CD4-positive, alpha-beta T cell treated with Interleukin-12 subunit alpha and Interleukin-12 subunit beta, for 1 hour (primary cell): ENCODE measurements around the gene FDX1.

Experiments used
- DNase-seq: peaks from one replicate; pipeline ENCODE4 v3.0.0-alpha.2; 2020

The FDX1 gene

GRCh38 chr11:110513259-110513801, 83.6 kb downstream of the FDX1 start:
- DNase-seq: no peak

DNA sequence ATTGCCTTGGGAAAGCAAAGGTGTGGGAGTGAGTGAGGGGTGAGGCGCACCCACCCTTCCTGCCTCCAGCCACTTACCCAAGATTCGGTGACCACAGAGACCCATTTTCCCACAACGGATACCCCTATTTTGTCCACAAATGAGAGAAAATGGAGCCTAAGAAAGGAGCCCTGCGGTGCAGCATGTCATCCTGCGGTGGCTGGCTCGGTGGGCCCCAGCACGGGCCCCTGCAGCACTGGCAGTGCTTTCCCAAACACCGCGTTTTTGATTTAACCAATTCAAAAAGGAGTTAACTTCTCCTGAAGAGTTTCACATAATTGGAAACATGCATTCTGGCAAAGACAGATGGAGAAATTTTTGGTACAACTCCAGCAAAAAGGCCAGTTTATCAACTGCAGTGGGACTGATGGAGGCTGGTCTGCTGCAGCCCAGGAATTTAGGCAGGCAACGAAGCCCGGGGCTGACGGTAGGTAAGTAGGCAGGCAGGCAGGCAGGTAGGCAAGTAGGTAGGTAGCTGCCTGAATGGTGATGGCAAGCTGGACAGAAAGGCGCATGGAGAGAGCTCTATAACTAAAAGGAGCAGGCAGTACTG, 84.2 kb downstream of the FDX1 start:
- no peak for DNase-seq
